Renal cortical epithelial cell (primary cell): ENCODE data around the gene SLIT1. TPM values are rescaled to one million over a fixed set of nuclear protein-coding genes. Genes with fewer than 3 reads are reported as not detected.

ENCODE experiments used
- DNase-seq: peaks from one replicate; pipeline ENCODE4 v3.0.0-alpha.2; 2011; ENCODE audit warnings: low read depth
- total RNA-seq: library from RNA; depleted of rRNA; stranded (reverse); fragments of >200 nt; gene quantifications from 2 replicates; pipeline ENCODE4 v1.2.3, GENCODE V29; 2014

The SLIT1 gene
- total RNA-seq, 1 donor from 2014 or later: under 0.01 TPM

DNA sequence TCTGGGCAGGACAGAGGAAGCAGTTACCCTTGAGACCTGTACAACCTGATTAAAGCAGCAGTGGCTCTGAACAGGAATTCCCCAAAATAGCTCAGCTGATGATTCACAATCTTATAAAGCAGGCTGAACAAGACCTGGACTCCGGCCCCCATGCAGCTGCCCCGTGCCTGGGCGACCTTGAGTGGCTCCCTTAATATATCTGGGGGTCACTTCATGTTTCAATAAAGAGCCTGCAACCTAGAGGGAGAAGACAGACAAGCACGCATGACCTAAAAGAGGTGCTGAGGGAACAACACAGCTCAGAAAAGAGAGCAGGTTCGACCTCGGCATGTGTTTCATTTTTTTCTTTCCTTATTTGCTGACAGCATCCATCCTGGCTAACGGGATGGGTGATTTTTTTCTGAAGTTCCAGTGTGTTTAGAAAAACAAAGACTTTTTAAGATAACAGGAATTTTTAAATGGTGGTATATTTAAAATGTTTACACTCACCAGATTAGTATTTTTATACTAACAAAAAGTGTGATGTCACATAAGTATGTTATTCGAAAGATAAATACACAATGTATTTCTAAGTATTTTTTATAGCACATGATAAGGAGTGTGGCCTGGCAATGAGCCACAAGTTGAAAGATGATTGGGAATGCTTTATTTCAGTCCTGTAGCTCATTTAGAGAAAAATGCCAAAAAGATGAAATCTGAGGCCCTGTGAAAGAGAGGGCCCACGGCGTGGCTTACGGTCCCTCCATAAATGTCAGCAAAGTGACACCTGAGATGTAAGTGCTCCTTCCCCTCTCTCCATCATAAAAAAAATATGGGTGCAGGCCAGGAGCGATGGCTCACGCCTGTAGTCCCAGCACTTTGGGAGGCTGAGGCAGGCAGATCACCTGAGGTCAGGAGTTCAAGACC is 161.3 kb downstream of the SLIT1 start:
- peak; percentile 88 for DNase-seq

DNA sequence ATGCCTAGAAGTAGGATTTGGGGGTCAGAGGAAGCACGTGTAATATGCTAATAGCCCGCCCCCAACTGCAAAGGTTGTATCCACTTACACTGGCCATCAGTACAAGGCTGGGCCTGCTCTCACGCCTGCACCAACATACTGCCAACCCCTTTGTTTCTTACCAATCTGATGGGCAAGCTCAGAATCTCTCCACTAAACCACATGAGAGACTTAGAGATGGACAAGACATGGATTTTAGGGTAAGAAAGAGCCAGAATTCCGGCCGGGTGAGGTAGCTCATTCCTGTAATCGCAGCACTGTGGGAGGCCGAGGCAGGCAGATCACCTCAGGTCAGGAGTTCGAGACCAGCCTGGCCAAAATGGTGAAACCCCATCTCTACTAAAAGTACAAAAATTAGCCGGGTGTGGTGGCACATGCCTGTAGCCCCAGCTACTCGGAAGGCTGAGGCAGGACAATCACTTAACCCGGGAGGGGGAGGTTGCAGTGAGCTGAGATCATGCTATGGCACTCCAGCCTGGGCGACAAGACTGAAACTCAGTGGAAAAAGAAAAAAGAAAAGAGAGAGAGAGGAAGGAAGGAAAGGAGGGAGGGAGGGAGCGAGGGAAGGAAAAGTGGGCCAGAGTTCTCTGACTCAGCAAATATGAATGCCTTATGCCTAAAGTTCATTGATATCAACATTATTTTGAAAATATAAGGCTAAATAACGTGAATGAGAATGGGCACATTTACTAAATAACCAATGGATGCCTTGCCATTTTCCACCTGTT is 162.2 kb downstream of the SLIT1 start:
- DNase-seq: no peak

DNA sequence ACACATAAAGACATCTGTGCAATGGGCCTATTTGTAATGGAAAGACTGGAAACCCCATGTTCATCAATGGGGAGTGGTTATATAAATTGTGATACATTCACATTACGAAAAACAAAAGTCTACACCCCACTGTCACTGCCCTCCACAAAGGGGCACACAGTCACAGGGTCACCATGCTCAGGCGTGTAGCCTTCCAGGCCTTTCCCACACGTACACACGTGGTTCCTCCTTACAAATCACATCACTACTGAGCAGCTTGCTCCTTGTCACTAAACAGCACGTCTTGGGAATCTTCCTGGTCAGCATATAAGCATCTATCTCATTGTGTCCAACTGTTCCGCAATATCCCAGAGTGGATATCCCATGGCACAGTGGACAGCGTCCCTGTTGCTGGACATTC is 163.1 kb downstream of the SLIT1 start:
- DNase-seq: no peak

DNA sequence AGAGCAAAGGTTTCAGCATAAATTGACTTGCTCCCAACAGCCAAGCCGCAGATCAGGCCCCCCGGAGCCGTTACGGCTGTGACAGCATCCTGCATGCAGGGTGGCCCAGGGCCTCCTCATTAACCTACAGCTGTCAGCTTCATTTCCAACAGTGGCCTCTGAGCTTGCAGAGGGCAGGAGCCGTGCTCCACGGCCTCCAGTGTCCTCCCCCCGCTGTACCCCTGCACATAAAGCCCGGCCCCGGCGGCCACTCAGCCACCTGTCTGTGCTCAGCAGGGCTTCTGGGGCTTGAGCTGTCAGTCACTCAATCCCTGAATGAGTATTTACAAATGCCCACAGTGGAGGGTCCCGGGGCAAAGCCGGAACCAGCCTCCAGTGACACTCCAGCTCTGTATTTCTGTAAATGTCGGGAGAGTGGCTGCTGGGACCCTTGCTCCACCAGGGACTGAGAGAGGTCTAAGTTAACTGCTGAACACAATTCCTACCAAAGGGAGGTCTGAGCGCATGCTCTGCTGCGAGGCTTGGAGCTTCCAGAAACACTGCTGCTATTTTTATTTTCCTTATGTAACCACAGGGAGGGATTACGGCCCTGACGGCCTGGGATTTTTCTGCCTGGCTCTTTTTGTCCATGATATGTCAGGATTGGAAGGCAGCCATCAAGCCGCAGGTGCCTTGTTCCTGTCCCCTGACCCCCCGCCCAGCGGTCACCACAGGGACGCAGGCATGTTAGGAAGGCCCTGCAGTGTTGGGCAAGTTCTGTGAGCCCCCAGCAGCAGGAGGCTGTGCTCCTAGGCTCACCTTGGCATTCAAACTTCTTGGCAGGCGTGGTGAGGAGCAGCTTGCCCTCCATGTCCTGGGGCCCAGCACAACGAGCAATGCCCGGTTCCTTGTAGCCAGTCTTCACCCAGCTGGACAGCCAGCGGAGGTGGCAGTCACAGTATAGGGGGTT is 165.0 kb downstream of the SLIT1 start:
- no peak for DNase-seq

DNA sequence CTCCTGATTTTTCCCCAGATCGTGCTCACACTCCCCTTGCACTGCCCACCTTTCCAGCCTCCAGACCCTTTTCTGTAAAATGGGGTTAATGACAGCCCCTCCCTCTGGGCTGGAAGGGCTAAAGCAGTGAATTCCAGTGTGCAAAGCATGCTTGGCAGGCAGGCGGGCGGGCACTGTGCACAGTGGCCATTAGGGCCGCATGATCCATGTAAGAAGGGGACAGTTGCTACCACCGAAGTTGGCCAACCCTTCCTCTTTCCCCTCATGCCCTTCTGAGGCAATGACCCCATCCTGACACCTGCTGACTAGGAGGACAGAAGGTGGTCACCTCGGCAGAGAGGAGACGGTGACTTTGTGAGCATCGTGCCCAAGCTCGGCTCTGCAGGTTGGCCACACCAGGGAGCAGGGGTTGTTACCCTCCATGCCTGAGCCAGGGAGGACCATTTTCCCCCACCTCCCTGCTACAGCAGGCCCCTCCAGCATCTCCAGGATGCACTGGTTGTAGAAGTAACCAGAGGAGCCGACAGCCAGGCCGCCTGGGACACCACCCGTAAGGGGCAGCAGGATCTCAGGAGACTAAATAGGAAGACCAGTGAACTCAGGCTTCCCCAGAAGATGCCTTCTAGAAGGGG is 166.4 kb downstream of the SLIT1 start:
- no peak for DNase-seq

DNA sequence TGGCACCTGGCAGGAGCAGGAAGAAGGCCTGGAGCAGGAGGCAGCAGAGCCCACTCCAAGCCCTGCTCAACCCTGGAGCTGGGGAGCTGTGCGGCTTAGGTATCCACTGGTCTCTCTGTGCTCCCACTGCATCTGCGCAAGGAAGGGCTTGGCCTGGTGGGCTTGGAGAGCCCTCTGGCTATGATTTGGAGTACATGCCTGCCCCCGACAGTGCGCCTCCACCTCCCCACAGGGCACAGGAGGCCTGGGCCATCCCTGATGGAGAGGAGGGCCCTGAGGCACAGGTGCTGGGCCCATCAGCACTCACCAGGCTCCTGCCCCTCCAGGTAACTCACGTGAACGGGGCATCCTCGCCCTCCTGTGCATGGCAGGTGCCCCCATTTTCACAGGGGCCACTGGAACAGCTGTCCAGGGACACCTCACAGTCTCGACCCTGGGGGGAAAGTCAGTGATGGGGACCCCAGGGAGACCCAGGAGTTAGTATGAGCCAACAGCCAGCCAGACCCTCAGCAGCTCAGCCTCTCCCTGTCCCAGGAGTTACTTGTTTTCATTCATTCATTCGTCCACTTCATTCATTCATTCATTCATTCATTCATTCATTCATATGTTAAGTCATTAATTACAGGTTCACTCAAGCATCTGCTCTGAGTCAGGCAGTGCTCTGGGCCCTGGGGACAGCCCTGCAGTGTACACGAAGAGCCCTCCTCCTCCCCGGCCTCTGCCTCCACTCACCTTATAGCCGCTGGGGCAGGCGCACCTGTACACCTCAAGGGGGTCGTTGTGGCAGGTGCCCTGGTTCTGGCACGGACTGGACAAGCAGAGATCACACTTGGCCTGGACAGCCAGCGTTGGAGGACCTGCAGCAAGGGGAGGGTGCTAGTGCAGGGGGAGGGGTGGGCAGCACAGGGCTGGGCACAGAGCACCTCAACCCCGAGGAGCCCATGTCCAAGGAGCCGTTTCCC is 167.2 kb downstream of the SLIT1 start:
- no peak for DNase-seq

DNA sequence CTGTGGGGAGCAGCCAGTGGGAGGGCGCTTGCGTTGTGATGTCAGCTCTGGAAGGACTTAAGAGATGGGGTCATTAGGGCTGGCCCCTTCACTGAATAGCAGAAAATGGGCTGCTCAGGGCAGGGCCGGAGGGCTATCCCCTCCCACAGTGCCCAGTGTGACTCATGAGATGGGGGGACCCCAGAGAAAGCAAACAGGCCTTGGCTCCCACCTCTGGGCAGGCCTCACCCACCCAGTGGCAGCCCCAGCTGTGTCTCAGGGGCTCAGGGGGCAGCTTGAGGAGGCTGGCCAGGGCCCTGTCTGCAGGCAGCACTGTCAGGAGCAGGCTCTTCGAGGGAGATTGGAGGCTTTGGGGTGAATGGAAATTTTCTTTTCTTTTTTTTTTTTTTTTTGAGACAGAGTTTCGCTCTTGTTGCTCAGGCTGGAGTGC is 168.3 kb downstream of the SLIT1 start:
- DNase-seq: no peak

DNA sequence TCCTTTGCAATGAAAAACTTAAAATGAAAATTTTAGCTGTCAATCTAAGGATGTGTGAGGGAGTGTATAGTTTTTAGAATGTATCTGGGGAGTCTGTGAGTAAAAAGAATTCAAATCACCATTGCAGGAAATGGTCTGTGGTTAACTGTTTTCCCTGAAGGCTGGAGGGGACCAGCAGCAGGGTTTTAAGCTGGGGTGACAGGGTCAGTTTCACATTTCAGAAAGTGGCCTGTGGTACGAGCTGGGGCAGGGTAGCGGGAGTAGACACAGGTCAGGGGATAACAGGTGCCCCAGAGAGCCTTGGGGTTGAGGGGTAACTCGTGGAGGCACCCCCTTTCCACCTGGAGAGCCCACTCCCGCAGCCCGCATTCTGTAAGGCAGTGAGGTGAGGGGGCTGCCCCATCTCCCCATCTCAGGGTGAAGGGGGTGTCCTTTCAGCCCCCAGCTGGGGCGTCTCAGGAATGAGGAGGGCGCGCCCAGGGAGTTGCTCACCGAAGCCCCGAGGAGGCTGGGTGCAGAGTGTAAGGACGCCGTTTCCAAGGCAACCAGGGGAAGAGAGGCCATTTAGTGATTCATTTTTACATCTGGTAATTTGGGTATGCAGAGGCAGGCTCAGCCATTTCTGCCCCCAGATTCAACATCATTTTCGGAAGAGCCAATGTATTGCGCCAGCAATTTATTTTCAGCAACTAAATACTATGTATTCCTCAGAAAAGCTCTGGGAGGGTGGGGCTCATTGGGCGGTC is 168.9 kb downstream of the SLIT1 start:
- no peak for DNase-seq

DNA sequence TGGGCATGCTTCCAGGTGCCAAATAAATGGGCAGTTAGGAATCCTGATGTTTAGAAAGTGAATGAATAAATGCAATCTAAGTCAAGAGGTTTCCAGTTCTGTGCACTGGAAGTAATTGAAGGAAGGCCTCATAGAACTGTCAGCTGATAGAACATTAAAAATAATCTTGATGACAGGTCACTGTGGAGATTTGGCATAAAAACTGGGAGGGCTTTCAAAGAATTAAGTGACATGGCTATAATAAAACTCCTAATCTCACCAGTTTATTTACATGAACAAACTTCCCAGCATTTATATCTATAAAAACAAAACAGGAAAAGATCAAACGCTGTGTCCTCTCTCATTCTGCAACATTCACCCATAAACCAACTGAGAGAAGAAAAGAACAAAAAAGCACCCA is 170.5 kb downstream of the SLIT1 start:
- no peak for DNase-seq

DNA sequence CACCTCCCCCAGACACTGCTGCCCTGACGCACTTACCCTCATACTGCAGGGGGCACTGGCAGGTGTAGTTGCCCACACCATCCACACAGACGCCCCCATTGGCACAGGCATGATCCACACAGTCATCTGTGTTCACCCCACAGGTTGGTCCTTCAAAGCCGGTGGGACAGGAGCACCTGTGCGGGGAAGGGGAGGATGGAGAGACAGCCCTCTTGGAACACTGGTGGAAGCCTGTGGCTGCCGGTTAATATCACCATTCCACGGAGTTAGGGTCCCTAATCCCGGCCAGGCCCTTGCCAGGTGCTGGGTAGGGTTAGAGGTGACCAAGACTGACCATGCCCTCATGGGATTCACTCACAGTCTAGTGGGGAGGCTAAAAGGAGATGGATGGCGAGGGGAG is 171.8 kb downstream of the SLIT1 start:
- no peak for DNase-seq

DNA sequence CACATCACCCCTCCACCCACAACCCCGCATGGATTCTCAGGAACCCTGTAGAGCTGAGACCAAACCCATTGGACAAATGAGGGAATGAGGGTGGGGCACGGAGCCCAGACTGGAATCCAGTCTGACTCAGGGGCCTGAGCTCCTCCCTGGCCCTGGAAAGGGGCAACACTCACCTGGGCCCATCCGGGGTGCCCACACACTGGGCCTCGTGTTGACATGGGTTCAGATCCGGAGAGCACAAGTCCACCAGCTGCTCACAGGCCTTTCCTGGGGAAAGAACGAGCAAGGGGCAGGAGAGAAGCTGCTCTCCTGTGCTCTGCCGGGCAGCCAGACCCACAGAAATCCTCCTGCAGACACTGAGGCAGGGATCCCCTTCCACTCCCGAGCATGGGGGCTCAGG is 172.2 kb downstream of the SLIT1 start:
- DNase-seq: no peak

DNA sequence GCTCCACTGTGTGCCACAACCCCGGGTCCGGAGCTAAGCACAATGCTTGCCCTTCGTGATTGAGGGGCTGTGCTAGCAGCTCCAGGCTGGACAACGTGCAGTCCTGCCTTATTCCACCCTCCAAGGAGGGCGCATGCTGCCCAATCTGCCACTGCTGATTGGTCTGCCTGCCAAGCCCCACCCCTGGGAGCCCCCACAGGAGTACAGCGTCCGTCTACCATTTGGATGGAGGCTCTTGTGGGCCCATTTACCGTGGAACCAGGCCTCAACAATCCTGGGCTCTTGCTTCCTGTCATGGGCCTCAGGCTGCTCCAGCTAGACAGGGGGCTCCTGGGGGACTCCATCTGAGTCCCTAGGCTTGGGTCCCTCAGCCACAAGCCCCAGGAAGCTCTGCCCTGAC is 173.3 kb downstream of the SLIT1 start:
- DNase-seq: no peak

DNA sequence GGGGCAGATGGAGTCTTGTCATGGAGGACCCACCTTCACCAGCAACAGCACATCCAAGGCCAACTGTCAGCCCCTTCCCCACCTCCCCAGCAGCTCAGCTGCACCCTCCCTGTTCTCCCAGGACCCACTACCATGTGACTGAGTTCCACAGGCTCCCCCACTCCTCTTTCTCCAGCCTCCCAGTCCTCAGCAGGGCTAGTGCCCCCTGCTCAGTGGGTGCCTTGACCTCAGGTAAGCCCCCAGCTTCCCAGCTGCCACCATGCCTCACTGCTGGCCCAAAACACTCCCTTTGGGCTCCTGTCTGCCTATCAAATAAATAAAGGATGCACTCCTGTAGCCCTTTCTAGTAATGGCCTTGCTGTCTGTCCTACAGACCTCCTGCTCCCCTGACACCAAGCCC is 174.4 kb downstream of the SLIT1 start:
- DNase-seq: no peak

DNA sequence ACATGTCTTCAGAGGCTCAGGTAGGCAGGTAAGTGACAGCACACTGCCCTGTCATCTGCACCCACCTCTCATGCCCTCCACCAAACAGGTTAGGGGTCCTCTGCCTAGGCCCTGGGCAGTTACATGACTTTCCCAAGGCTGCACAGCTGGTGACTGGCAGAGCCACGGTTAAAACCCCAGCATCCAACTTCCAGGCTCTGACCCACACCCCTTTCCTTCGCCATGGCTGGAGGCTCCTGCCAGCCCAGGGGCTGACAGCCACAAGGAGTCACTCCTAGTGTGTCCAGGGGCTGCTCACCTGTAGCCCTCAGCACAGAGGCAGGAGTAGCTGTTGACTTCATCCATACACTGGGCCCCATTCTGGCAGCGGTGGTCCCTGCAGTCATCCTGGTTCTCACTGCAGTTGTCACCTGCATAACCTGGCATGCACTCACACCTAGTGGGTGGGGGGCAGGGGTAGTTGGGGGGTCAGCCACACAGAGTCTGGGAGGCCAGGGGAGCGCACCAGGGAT is 175.0 kb downstream of the SLIT1 start:
- no peak for DNase-seq

DNA sequence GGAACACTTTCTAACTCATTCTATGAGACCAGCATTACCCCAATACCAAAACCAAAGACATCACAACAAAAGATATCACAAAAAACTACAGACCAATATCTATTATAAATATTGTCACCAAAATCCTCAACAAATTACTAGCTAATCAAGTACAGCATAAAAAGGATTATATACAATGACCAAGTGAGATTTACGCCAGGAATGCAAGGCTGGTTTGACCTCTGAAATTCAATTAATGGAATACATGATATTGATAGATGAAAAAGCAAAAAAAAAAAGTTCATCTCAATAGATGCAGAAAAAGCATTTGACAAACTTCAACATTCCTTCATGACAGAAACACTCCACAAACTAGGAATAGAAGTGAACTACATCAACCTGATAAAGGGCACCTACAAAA is 178.3 kb downstream of the SLIT1 start:
- no peak for DNase-seq

DNA sequence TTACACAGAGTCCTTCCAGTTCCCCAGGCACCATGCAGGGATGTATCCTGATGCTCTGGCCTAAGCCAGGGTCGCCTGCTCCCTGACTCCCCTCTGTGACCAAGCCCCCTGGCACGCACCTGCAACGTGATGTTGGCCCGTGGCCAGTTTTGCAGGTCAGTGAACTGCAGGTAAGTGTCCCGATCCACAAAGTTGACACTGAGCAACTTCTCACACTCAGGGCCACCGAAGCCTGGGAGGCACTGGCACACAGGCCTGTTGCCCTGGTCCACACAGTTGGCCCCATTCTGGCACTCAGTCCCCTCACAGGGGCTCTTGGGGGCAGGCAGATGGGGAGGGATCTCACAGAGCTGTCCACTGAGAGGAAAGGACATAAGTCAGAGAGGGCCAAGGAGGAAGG is 179.4 kb downstream of the SLIT1 start:
- no peak for DNase-seq

DNA sequence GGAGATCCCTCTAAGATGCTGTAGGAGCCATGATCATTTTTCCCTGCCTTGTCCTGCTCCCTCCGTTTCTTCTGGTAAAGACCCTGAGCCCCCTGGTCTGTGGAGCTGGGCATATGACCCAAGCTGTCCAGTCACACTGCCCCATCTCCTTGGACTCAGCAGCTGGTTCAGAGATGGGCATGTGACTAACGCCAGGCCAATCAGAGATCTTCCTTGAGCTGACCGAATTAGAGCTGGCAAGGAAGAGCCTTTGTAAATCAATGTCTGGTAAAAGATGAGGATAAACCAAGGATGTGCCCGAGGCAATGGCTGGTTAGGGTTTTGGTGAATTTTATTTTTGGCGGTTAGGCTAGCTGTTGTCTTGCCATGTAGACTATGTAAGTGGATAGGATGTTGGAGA is 180.4 kb downstream of the SLIT1 start:
- DNase-seq: no peak

DNA sequence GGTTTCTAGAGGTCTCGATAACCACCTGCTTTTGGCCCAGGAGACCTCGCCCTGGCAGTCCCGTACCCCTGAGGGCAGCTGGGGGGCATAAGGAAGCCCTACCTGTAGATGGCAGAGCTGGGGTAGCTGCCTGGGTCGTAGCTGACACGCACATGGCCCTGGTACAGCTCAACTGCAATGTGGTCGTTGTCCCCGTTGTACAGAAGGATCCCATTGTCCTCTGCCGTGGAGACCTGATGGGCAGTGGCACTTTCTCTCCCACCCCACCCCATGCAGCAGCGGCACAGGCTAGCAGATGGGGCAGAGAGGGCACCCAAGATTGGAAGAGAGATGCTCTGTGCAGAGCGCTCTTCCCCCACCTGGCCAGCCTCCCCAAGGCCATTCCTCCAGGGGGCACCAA is 181.2 kb downstream of the SLIT1 start:
- DNase-seq: no peak

DNA sequence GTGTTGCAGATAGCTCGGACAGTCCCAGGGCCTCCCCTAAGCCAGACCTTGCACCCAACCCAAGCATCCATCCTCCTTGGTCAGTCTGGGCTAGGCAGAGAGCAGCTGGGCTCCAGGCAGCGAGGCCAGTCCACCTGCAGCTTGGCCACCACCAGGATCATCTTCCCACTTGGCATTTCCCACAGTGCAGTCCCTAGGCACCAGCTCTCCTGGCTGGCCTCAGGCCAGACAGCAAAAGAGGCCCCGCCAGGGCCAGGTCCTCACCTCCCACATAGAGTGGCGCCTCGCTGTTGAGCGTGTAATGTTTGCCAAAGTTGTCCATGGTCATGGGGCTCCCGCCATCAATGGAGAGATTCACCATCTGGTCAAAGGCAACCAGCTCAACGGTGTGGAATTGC is 182.0 kb downstream of the SLIT1 start:
- DNase-seq: no peak
